ENCODE data around the gene CCDC141. TPM values are rescaled to one million over a fixed set of nuclear protein-coding genes. Genes with fewer than 3 reads are reported as not detected.
A peak's percentile ranks its signal among the peaks of the same experiment; 100 is the strongest.

Gene CCDC141
- total RNA-seq, 1 donor: not detected

DNA sequence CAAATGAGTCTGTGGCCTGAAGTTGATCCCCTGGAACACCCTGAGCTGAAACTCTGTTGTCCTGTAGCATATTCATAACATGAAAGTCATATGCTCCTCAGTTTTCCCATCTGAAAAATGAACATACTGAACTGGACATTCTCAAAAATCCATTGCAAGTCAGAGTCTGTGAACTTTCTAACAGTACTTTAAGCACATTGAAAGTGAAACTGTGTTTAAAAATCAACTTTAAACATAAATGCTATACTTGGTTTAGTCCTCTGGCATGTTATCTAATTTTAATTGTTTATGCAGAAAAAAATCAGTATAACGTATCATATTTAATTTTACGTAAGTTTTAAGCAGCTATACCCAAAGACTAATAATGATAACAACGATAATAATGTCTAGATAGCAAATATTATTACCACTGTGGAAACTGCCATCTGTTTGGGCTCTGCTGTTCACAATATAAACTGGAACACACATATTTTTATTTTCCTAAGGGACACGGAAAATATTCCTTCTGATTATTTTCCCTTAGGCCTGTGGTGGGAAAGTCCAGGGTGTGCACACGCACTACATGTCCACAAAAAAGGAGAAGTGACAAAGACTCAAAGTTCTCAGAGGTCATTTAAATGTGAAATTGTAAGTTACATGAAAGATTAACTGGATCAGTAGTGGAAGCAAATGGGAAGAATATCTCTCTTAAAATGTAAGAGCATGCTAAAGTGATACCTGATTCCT lies 186.6 kb downstream of the CCDC141 start:
- DNase-seq (ENCODE audit: insufficient read length, low spot score, missing footprints): no peak
- peak overlapping the region; percentile 76 for H2AFZ ChIP-seq (ENCODE audit: low read length)
- H3K36me3 ChIP-seq (ENCODE audit: insufficient read depth, low read length): no peaks in the 10 kb centered on the region
- H3K79me2 ChIP-seq (ENCODE audit: insufficient read depth, low read length): no peaks in the 10 kb centered on the region
- peak overlapping the region; percentile 18 for H3K27ac ChIP-seq (ENCODE audit: low read depth, low read length)
- H3K27me3 ChIP-seq (ENCODE audit: insufficient read depth, low read length): no peaks in the 10 kb centered on the region
- H3K4me2 ChIP-seq (ENCODE audit: insufficient read depth, low read length): peak overlapping the region; percentile 64
- no peaks in the 10 kb centered on the region for H3K9me3 ChIP-seq (ENCODE audit: low read depth, low read length)
- no peaks in the 10 kb centered on the region for H4K20me1 ChIP-seq (ENCODE audit: insufficient read depth, low read length)
- TF ChIP-seq CTCF (IDR thresholded peaks at IDR 0.05; ENCODE audit: extremely low read depth, low read depth, low read length): no peak
- peak overlapping the region; percentile 34 for H3K4me3 ChIP-seq (ENCODE audit: insufficient read depth, low read length)
- peaks cover 26% of the 10 kb centered on the region for H3K4me1 ChIP-seq (ENCODE audit: insufficient read depth, low read length)

GRCh38 chr2:178860551-178860950 lies 189.4 kb downstream of the CCDC141 start:
- Histone ChIP-seq H3K27ac (ENCODE audit: low read depth, low read length) (no peak overlapping the region), H3K36me3 (ENCODE audit: insufficient read depth, low read length) (no peaks in the 10 kb centered on the region), H3K4me1 (ENCODE audit: insufficient read depth, low read length) (peaks cover 24% of the 10 kb centered on the region), H3K9me3 (ENCODE audit: low read depth, low read length) (no peaks in the 10 kb centered on the region), H4K20me1 (ENCODE audit: insufficient read depth, low read length) (no peaks in the 10 kb centered on the region), H2AFZ (ENCODE audit: low read length) (no peak overlapping the region), H3K4me3 (ENCODE audit: insufficient read depth, low read length) (no peak overlapping the region), H3K79me2 (ENCODE audit: insufficient read depth, low read length) (no peaks in the 10 kb centered on the region), H3K4me2 (ENCODE audit: insufficient read depth, low read length) (no peak overlapping the region), H3K27me3 (ENCODE audit: insufficient read depth, low read length) (no peaks in the 10 kb centered on the region)
- no peak for DNase-seq (ENCODE audit: insufficient read length, low spot score, missing footprints)
- TF ChIP-seq CTCF (IDR thresholded peaks at IDR 0.05; ENCODE audit: extremely low read depth, low read depth, low read length): peak; percentile 29

DNA sequence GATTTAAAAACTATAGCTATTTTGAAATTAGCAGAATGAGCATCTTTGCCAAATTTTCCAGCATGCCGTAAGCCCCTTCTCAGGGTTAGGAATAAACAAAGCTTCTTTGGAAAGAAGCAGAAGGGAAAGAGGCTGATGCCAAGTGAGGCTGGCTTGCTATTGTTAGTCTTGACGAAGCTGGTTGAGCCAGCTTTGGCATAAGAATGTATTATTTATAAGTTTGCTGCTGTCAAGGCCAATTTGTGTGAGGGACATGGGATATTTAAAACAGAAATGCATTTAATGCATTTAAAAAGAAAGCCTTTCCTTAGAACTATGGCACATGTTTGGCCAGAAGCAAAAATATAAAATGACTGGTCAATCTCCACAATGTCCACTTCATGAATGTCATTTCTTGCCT lies 190.2 kb downstream of the CCDC141 start:
- no peaks in the 10 kb centered on the region for H3K79me2 ChIP-seq (ENCODE audit: insufficient read depth, low read length)
- H3K4me3 ChIP-seq (ENCODE audit: insufficient read depth, low read length): no peak overlapping the region
- no peak overlapping the region for H3K4me2 ChIP-seq (ENCODE audit: insufficient read depth, low read length)
- DNase-seq (ENCODE audit: insufficient read length, low spot score, missing footprints): no peak
- H3K27ac ChIP-seq (ENCODE audit: low read depth, low read length): no peak overlapping the region
- TF ChIP-seq CTCF (IDR thresholded peaks at IDR 0.05; ENCODE audit: extremely low read depth, low read depth, low read length): no peak
- peaks cover 15% of the 10 kb centered on the region for H3K4me1 ChIP-seq (ENCODE audit: insufficient read depth, low read length)
- no peak overlapping the region for H2AFZ ChIP-seq (ENCODE audit: low read length)
- H4K20me1 ChIP-seq (ENCODE audit: insufficient read depth, low read length): no peaks in the 10 kb centered on the region
- H3K36me3 ChIP-seq (ENCODE audit: insufficient read depth, low read length): no peaks in the 10 kb centered on the region
- no peaks in the 10 kb centered on the region for H3K9me3 ChIP-seq (ENCODE audit: low read depth, low read length)
- H3K27me3 ChIP-seq (ENCODE audit: insufficient read depth, low read length): no peaks in the 10 kb centered on the region

GRCh38 chr2:178858896-178859625 lies 190.9 kb downstream of the CCDC141 start:
- no peaks in the 10 kb centered on the region for H3K79me2 ChIP-seq (ENCODE audit: insufficient read depth, low read length)
- no peaks in the 10 kb centered on the region for H3K27me3 ChIP-seq (ENCODE audit: insufficient read depth, low read length)
- H3K4me1 ChIP-seq (ENCODE audit: insufficient read depth, low read length): peaks cover 9% of the 10 kb centered on the region
- no peak for DNase-seq (ENCODE audit: insufficient read length, low spot score, missing footprints)
- no peak overlapping the region for H3K4me2 ChIP-seq (ENCODE audit: insufficient read depth, low read length)
- H4K20me1 ChIP-seq (ENCODE audit: insufficient read depth, low read length): no peaks in the 10 kb centered on the region
- peak overlapping the region; percentile 56 for H2AFZ ChIP-seq (ENCODE audit: low read length)
- no peak overlapping the region for H3K27ac ChIP-seq (ENCODE audit: low read depth, low read length)
- no peak overlapping the region for H3K4me3 ChIP-seq (ENCODE audit: insufficient read depth, low read length)
- no peaks in the 10 kb centered on the region for H3K9me3 ChIP-seq (ENCODE audit: low read depth, low read length)
- no peaks in the 10 kb centered on the region for H3K36me3 ChIP-seq (ENCODE audit: insufficient read depth, low read length)
- TF ChIP-seq CTCF (IDR thresholded peaks at IDR 0.05; ENCODE audit: extremely low read depth, low read depth, low read length): no peak
